TTC549 (cell line): ENCODE results near the gene DGKB.

Experiments
- FAIRE-seq: peaks from 2 replicates; lab custom pipeline; 2012; peaks lifted over from hg19 to GRCh38; lab: Jason Lieb, UNC

DGKB gene

GRCh38 chr7:14201353-14201752 lies 701.2 kb downstream of the DGKB start:
- FAIRE-seq = no peak

- FAIRE-seq = no peak
Observed at GRCh38 chr7:14199336-14199735, 703.2 kb downstream of the DGKB start.

- FAIRE-seq = no peak
Observed at GRCh38 chr7:14197280-14197679, 705.3 kb downstream of the DGKB start.

- FAIRE-seq = no peak
Observed at GRCh38 chr7:14196555-14196954, 706.0 kb downstream of the DGKB start.

- FAIRE-seq = no peak
Observed at GRCh38 chr7:14195871-14196270, 706.7 kb downstream of the DGKB start.

- FAIRE-seq = no peak
Observed at GRCh38 chr7:14195079-14195478, 707.5 kb downstream of the DGKB start.

GRCh38 chr7:14191686-14192098 lies 710.9 kb downstream of the DGKB start:
- FAIRE-seq = no peak

GRCh38 chr7:14184292-14184864 lies 718.2 kb downstream of the DGKB start:
- no peak for FAIRE-seq

- FAIRE-seq = no peak
Observed at GRCh38 chr7:14179781-14180180, 722.8 kb downstream of the DGKB start.

GRCh38 chr7:14177876-14178275 lies 724.7 kb downstream of the DGKB start:
- no peak for FAIRE-seq

- FAIRE-seq = no peak
Observed at GRCh38 chr7:14170872-14171271, 731.7 kb downstream of the DGKB start.

GRCh38 chr7:14158111-14158510 lies 744.4 kb downstream of the DGKB start:
- no peak for FAIRE-seq

GRCh38 chr7:14156436-14156835 lies 746.1 kb downstream of the DGKB start:
- FAIRE-seq = no peak

- no peak for FAIRE-seq
Observed at GRCh38 chr7:14148974-14149373, 753.6 kb downstream of the DGKB start.

- no peak for FAIRE-seq
Observed at GRCh38 chr7:14147532-14147931, 755.0 kb downstream of the DGKB start.

GRCh38 chr7:14144538-14144937 lies 758.0 kb downstream of the DGKB start:
- no peak for FAIRE-seq

- FAIRE-seq = no peak
Observed at GRCh38 chr7:14144109-14144508, 758.4 kb downstream of the DGKB start.

GRCh38 chr7:14137676-14138075 lies 764.9 kb downstream of the DGKB start:
- FAIRE-seq = no peak

GRCh38 chr7:14133752-14134151 lies 768.8 kb downstream of the DGKB start:
- no peak for FAIRE-seq

GRCh38 chr7:14125998-14126397 lies 776.6 kb downstream of the DGKB start:
- FAIRE-seq = no peak

GRCh38 chr7:14124716-14125115 lies 777.8 kb downstream of the DGKB start:
- FAIRE-seq = no peak

- no peak for FAIRE-seq
Observed at GRCh38 chr7:14123923-14124322, 778.6 kb downstream of the DGKB start.

- no peak for FAIRE-seq
Observed at GRCh38 chr7:14115701-14116100, 786.9 kb downstream of the DGKB start.

GRCh38 chr7:14104861-14105260 lies 797.7 kb downstream of the DGKB start:
- FAIRE-seq = no peak

GRCh38 chr7:14096159-14096558 lies 806.4 kb downstream of the DGKB start:
- no peak for FAIRE-seq
